H1 (cell line): ENCODE results near the gene RPGR. TPM values are rescaled to one million over a fixed set of nuclear protein-coding genes. Genes with fewer than 3 reads are reported as not detected.

Experiments used
- CTCF ChIA-PET: fragments of 300-600 bp; sonication (Branson Sonifier 250); formaldehyde crosslinking; loops from one replicate; lab custom pipeline; 2021; ENCODE audit not compliant: partially characterized antibody; lab: Charles Lee
- POLR2A ChIA-PET: fragments of 300-600 bp; sonication (Branson Sonifier 250); formaldehyde crosslinking; loops from one replicate; lab custom pipeline; 2021; ENCODE audit warnings: inconsistent platforms; ENCODE audit not compliant: partially characterized antibody; lab: Charles Lee
- DNase-seq, 2 experiments: peaks; one replicate each; pipeline versions ENCODE4 v3.0.0 to v3.0.0-alpha.2; 2010 to 2022; ENCODE audit warnings: low spot score in 2 of 2, low read depth in 1 of 2, mixed read lengths in 1 of 2
- FAIRE-seq: peaks from 2 replicates; lab custom pipeline; 2011; peaks lifted over from hg19 to GRCh38; lab: Jason Lieb, UNC
- H2AFZ ChIP-seq: 2 replicates; pipeline ENCODE4 v1.8.1; 2012; ENCODE audit warnings: low read length, inconsistent platforms
- H2AK5ac ChIP-seq: 2 replicates; pipeline ENCODE4 v1.6.1; 2013; ENCODE audit warnings: low read depth, low read length
- H2BK120ac ChIP-seq: replicated peaks from 2 replicates; pipeline ENCODE3; 2013; ENCODE audit warnings: low read depth, low read length, inconsistent platforms
- H2BK12ac ChIP-seq: 2 replicates; pipeline ENCODE4 v1.6.1; 2013; ENCODE audit warnings: low read depth, low read length
- H2BK15ac ChIP-seq: 2 replicates; pipeline ENCODE4 v1.6.1; 2013; ENCODE audit warnings: low read length
- H2BK20ac ChIP-seq: 2 replicates; pipeline ENCODE4 v1.6.1; 2013; ENCODE audit warnings: low read length
- H2BK5ac ChIP-seq: 2 replicates; pipeline ENCODE4 v1.6.1; 2013; ENCODE audit warnings: low read depth, low read length
- H3K14ac ChIP-seq: 2 replicates; pipeline ENCODE4 v1.6.1; 2013; ENCODE audit warnings: inconsistent platforms; ENCODE audit not compliant: insufficient read length
- H3K18ac ChIP-seq: 2 replicates; pipeline ENCODE4 v1.6.1; 2013; ENCODE audit warnings: low read length; ENCODE audit errors: extremely low read depth
- H3K23ac ChIP-seq: 2 replicates; pipeline ENCODE4 v1.6.1; 2013; ENCODE audit warnings: inconsistent platforms; ENCODE audit not compliant: insufficient read length
- H3K23me2 ChIP-seq: 2 replicates; pipeline ENCODE4 v1.6.1; 2013; ENCODE audit warnings: low read depth, low read length
- H3K27ac ChIP-seq: 2 replicates; pipeline ENCODE4 v1.6.1; 2011; ENCODE audit warnings: low read depth, low read length, inconsistent platforms
- H3K27me3 ChIP-seq, 4 experiments: replicated peaks in 1 of 4; 1 replicate in 1 of 4; 2 replicates in 3 of 4; pipeline versions ENCODE4 v1.6.1 to v1.8.1; 2011 to 2013; ENCODE audit warnings: low read length in 3 of 4, mild to moderate bottlenecking in 3 of 4, inconsistent platforms in 2 of 4, mixed read lengths in 2 of 4, moderate library complexity in 1 of 4; ENCODE audit not compliant: control insufficient read depth in 3 of 4, insufficient read depth in 3 of 4; ENCODE audit errors: extremely low read depth in 1 of 4
- H3K36me3 ChIP-seq, 4 experiments: 2 replicates each; pipeline versions ENCODE4 v1.6.1 to v1.8.1; 2011 to 2013; ENCODE audit warnings: mild to moderate bottlenecking in 4 of 4, low read length in 3 of 4, moderate library complexity in 2 of 4, control low read depth in 1 of 4, inconsistent platforms in 1 of 4; ENCODE audit not compliant: insufficient read depth in 4 of 4, control insufficient read depth in 2 of 4
- H3K4ac ChIP-seq: replicated peaks from 2 replicates; pipeline ENCODE3; 2013; ENCODE audit warnings: low read length, low read depth, mixed read lengths, inconsistent platforms; ENCODE audit not compliant: insufficient read length
- H3K4me1 ChIP-seq, 4 experiments: replicated peaks in 1 of 4; 1 replicate in 1 of 4; 2 replicates in 3 of 4; pipeline versions ENCODE4 v1.6.1 to v1.8.1; 2011 to 2013; ENCODE audit warnings: low read length in 3 of 4, inconsistent platforms in 2 of 4, mixed read lengths in 1 of 4; ENCODE audit not compliant: insufficient read depth in 4 of 4, control insufficient read depth in 3 of 4
- H3K4me2 ChIP-seq, 2 experiments: 2 replicates each; pipeline versions ENCODE4 v1.6.1 to v1.8.1; 2011 to 2013; ENCODE audit warnings: low read depth in 2 of 2, low read length in 2 of 2, control low read depth in 1 of 2, inconsistent platforms in 1 of 2, mild to moderate bottlenecking in 1 of 2; ENCODE audit not compliant: insufficient read depth in 1 of 2
- H3K4me3 ChIP-seq, 4 experiments: fragments of 200-600, 300-600 bp in 1 of 4; sonication (generic), shearing (Covaris generic), sonication (Bioruptor Twin) in 1 of 4; 2 replicates each; pipeline versions ENCODE4 v1.5.1 to v1.8.1; 2011 to 2016; ENCODE audit warnings: low read length in 4 of 4, low read depth in 3 of 4, control low read depth in 2 of 4, inconsistent platforms in 2 of 4, mild to moderate bottlenecking in 2 of 4, mixed read lengths in 1 of 4, moderate library complexity in 1 of 4; ENCODE audit not compliant: insufficient read depth in 2 of 4; ENCODE audit errors: extremely low read depth in 1 of 4
- H3K56ac ChIP-seq: replicated peaks from 2 replicates; pipeline ENCODE3; 2013; ENCODE audit warnings: low read depth, mild to moderate bottlenecking, mixed read lengths, low read length, inconsistent platforms; ENCODE audit not compliant: insufficient read length
- H3K79me1 ChIP-seq: 2 replicates; pipeline ENCODE4 v1.6.1; 2013; ENCODE audit warnings: low read depth, low read length, control low read depth
- H3K79me2 ChIP-seq, 2 experiments: 2 replicates each; pipeline versions ENCODE4 v1.6.1 to v1.8.1; 2012 to 2013; ENCODE audit warnings: low read length in 2 of 2, mild to moderate bottlenecking in 2 of 2, inconsistent platforms in 1 of 2; ENCODE audit not compliant: insufficient read depth in 2 of 2, control insufficient read depth in 1 of 2
- H3K9ac ChIP-seq, 4 experiments: replicated peaks in 1 of 4; 1 replicate in 1 of 4; 2 replicates in 3 of 4; pipeline versions ENCODE4 v1.6.1 to v1.8.1; 2011 to 2013; ENCODE audit warnings: low read depth in 3 of 4, low read length in 3 of 4, control low read depth in 2 of 4, mild to moderate bottlenecking in 2 of 4, moderate library complexity in 2 of 4, inconsistent platforms in 1 of 4; ENCODE audit errors: extremely low read depth in 1 of 4
- H3K9me3 ChIP-seq, 2 experiments: 2 replicates each; pipeline versions ENCODE4 v1.6.1 to v1.8.1; 2012 to 2013; ENCODE audit warnings: mild to moderate bottlenecking in 2 of 2, moderate library complexity in 2 of 2, control low read depth in 1 of 2, inconsistent platforms in 1 of 2, low read depth in 1 of 2, low read length in 1 of 2, mixed read lengths in 1 of 2; ENCODE audit not compliant: insufficient read depth in 2 of 2
- H4K20me1 ChIP-seq, 2 experiments: replicated peaks in 1 of 2; 2 replicates each; pipeline versions ENCODE3 to v1.8.1; 2011 to 2013; ENCODE audit warnings: inconsistent platforms in 2 of 2, low read length in 2 of 2, mild to moderate bottlenecking in 1 of 2; ENCODE audit not compliant: insufficient read depth in 2 of 2, control insufficient read depth in 1 of 2
- H4K5ac ChIP-seq: 2 replicates; pipeline ENCODE4 v1.6.1; 2013; ENCODE audit warnings: low read length, low read depth, mixed read lengths, inconsistent platforms; ENCODE audit not compliant: insufficient read length
- H4K8ac ChIP-seq: 2 replicates; pipeline ENCODE4 v1.8.0; 2013; ENCODE audit warnings: mild to moderate bottlenecking, moderate library complexity, low read length, inconsistent platforms; ENCODE audit not compliant: insufficient read depth; ENCODE audit errors: extremely low read depth
- H4K91ac ChIP-seq: replicated peaks from 2 replicates; pipeline ENCODE3; 2013; ENCODE audit warnings: low read length, mixed read lengths, inconsistent platforms; ENCODE audit not compliant: insufficient read length
- WGBS, 2 experiments: shearing (Covaris generic) in 1 of 2; methylation state at CpG; one replicate each; pipeline versions ENCODE4 v1.1.6 to v1.1.7; 2013 to 2015; ENCODE audit warnings: low lambda C conversion rate in 2 of 2, mixed read lengths in 2 of 2, inconsistent platforms in 1 of 2, low coverage in 1 of 2, missing lambda C conversion rate in 1 of 2; ENCODE audit not compliant: insufficient replicate concordance in 2 of 2, insufficient coverage in 1 of 2, insufficient read length in 1 of 2; ENCODE audit errors: extremely low coverage in 1 of 2, missing lambda C conversion rate in 1 of 2; 5-methylcytosine and 5-hydroxymethylcytosine counted together
- polyA plus RNA-seq, 7 experiments: library from polyadenylated mRNA; depleted of rRNA in 3 of 7; stranded (reverse) in 5 of 7; unstranded in 2 of 7; fragments of >200 nt in 5 of 7; fragments of 200-250 nt in 2 of 7; gene quantifications; 1 replicate in 5 of 7; 2 replicates in 1 of 7; 4 replicates in 1 of 7; pipeline versions ENCODE4 v1.2.1 to v1.2.3, GENCODE V29; 2011 to 2013; ENCODE audit warnings: missing spikeins in 2 of 7, mixed read lengths in 2 of 7
- total RNA-seq: library from RNA; stranded (reverse); fragmentation: NEBNext Ultra II Directional; extraction: Animal tissue kit (Norgen Biotek cat#: 25700); gene quantifications from 2 replicates; pipeline ENCODE4 v1.2.1, GENCODE V29; 2021
- TF ChIP-seq, protein P1 (sequence below): IDR thresholded peaks from 2 replicates; pipeline ENCODE4 v1.6.1; 2011; ENCODE audit warnings: low read depth, mild to moderate bottlenecking, low read length; ENCODE audit not compliant: insufficient read depth

The RPGR gene
- total and polyA plus RNA-seq, 2 of the 8 experiments (the other 6 are each of a cell fraction or from before 2014, with no cell fraction given): 1.6 to 10.0 TPM

DNA sequence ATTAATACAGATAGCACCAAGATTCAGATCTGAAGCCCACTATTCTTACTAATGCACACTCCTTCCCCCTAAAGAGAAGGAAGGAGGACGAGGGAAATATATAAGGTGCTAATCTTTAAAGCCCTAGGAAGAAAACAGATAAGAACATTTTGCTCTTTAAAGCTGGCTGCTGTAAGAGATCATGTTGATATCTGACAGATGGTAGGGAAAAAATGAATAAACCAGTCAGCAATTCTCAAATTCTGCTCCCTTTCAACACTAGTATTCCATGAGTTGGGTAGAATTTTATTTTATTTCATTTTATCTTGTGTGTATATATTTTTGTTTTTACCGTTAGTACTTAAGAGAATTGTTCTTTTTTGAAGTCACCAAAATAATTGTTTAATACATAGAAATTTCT, 44.3 kb upstream of the RPGR start:
- WGBS, 2 experiments: 91% methylated on average over 1 of the region's 2 CpGs; no CpG with 5 or more reads in 1 of the 2 experiments
- TF ChIP-seq, protein P1, sequence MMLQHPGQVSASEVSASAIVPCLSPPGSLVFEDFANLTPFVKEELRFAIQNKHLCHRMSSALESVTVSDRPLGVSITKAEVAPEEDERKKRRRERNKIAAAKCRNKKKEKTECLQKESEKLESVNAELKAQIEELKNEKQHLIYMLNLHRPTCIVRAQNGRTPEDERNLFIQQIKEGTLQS: no peak
- TF ChIP-seq, all 59 proteins: peak for 0
- no peak overlapping the region for H2BK5ac ChIP-seq
- no peaks in the 10 kb centered on the region for H4K20me1 ChIP-seq
- H3K27me3 ChIP-seq: no peaks in the 10 kb centered on the region
- ChIA-PET CTCF (no interaction called here), POLR2A (no interaction called here)
- H3K23ac ChIP-seq: no peak overlapping the region
- no peak for FAIRE-seq
- no peak overlapping the region for H4K8ac ChIP-seq
- no peak overlapping the region for H3K56ac ChIP-seq
- H2BK20ac ChIP-seq: no peak overlapping the region
- no peak overlapping the region for H2AFZ ChIP-seq
- H3K4me1 ChIP-seq: no peaks in the 10 kb centered on the region
- no peak overlapping the region for H4K91ac ChIP-seq
- H3K4me2 ChIP-seq: no peak overlapping the region
- no peaks in the 10 kb centered on the region for H3K23me2 ChIP-seq
- no peaks in the 10 kb centered on the region for H3K36me3 ChIP-seq
- no peak overlapping the region for H3K4ac ChIP-seq
- H2BK120ac ChIP-seq: no peak overlapping the region
- H2BK12ac ChIP-seq: no peak overlapping the region
- H2BK15ac ChIP-seq: no peak overlapping the region
- H3K18ac ChIP-seq: no peak overlapping the region
- DNase-seq: no peak
- no peak overlapping the region for H4K5ac ChIP-seq
- H3K9ac ChIP-seq: no peak overlapping the region
- H3K27ac ChIP-seq: no peak overlapping the region
- H3K79me2 ChIP-seq: no peaks in the 10 kb centered on the region
- H3K4me3 ChIP-seq: no peak overlapping the region
- H3K14ac ChIP-seq: no peak overlapping the region
- no peak overlapping the region for H2AK5ac ChIP-seq
- H3K79me1 ChIP-seq: no peaks in the 10 kb centered on the region
- H3K9me3 ChIP-seq: no peaks in the 10 kb centered on the region
